HG02678 (cell line): ENCODE results near the gene FILIP1.
"Not testable (repeated sequence)": the region's sequence is repeated elsewhere in the genome, so short reads cannot be mapped to it uniquely, and the experiment has no call there.

Experiments
- ATAC-seq: cut with Tn5 transposase; IDR thresholded peaks from one replicate; pipeline ENCODE4 v1.9.1; 2021; ENCODE audit warnings: mild to moderate bottlenecking, moderate library complexity; ENCODE audit not compliant: unreplicated experiment

The FILIP1 gene

GRCh38 chr6:75424618-75425548 lies 68.7 kb downstream of the FILIP1 start:
- ATAC-seq = no peak

GRCh38 chr6:75423386-75423785 lies 70.2 kb downstream of the FILIP1 start:
- ATAC-seq = no peak

- ATAC-seq = no peak
These were observed 71.5 kb downstream of the FILIP1 start for GRCh38 chr6:75422024-75422639.

GRCh38 chr6:75421316-75422023 lies 72.1 kb downstream of the FILIP1 start:
- no peak for ATAC-seq

GRCh38 chr6:75419980-75420379 lies 73.6 kb downstream of the FILIP1 start:
- ATAC-seq = no peak

- no peak for ATAC-seq
These were observed 74.2 kb downstream of the FILIP1 start for GRCh38 chr6:75419416-75419815.

GRCh38 chr6:75418233-75418632 lies 75.4 kb downstream of the FILIP1 start:
- ATAC-seq = peak; percentile 74

- ATAC-seq = no peak
These were observed 77.2 kb downstream of the FILIP1 start for GRCh38 chr6:75416443-75416842.

GRCh38 chr6:75415804-75416203 lies 77.8 kb downstream of the FILIP1 start:
- ATAC-seq = no peak

GRCh38 chr6:75414445-75415021 lies 79.1 kb downstream of the FILIP1 start:
- no peak for ATAC-seq

- ATAC-seq = no peak
These were observed 80.5 kb downstream of the FILIP1 start for GRCh38 chr6:75412969-75413662.

- ATAC-seq = not testable (repeated sequence)
These were observed 83.0 kb downstream of the FILIP1 start for GRCh38 chr6:75410564-75410963.

- ATAC-seq = no peak
These were observed 83.7 kb downstream of the FILIP1 start for GRCh38 chr6:75409928-75410327.

- no peak for ATAC-seq
These were observed 84.3 kb downstream of the FILIP1 start for GRCh38 chr6:75409286-75409685.

- ATAC-seq = no peak
These were observed 90.0 kb downstream of the FILIP1 start for GRCh38 chr6:75403563-75404080.

- no peak for ATAC-seq
These were observed 91.3 kb downstream of the FILIP1 start for GRCh38 chr6:75402296-75402695.

- no peak for ATAC-seq
These were observed 95.7 kb downstream of the FILIP1 start for GRCh38 chr6:75397656-75398465.

- no peak for ATAC-seq
These were observed 96.4 kb downstream of the FILIP1 start for GRCh38 chr6:75397171-75397570.

GRCh38 chr6:75396005-75396800 lies 97.4 kb downstream of the FILIP1 start:
- ATAC-seq = no peak
